IMR-90 (cell line): ENCODE data around the gene FSTL3. TPM values are rescaled to one million over a fixed set of nuclear protein-coding genes. Genes with fewer than 3 reads are reported as not detected.

Source experiments
- ATAC-seq: fragments of 200-7000 bp; cut with Tn5 transposase; 2 replicates; pipeline ENCODE4 v1.9.1; 2020; ENCODE audit warnings: low read depth, mild to moderate bottlenecking, moderate library complexity
- BruUV-seq: library from RNA; stranded (reverse); fragments of 400-500 nt; replicated peaks from 2 replicates; lab custom pipeline; 2021; lab: Mats Ljungman, UMichigan
- CTCF ChIA-PET: fragments of 300-600 bp; formaldehyde crosslinking; extraction: SDS; loops from one replicate; lab custom pipeline; 2021; ENCODE audit warnings: antibody characterized with exemption; lab: Yijun Ruan, JAX
- POLR2A ChIA-PET: fragments of 300-600 bp; sonication (Branson Sonifier 250); formaldehyde crosslinking; loops from one replicate; lab custom pipeline; 2022; ENCODE audit warnings: antibody characterized with exemption; ENCODE audit not compliant: unreplicated experiment; lab: Charles Lee
- DNase-seq: peaks from one replicate; pipeline ENCODE4 v3.0.0; 2013
- H2AFZ ChIP-seq: replicated peaks from 2 replicates; pipeline ENCODE3; 2013; ENCODE audit warnings: low read length, mild to moderate bottlenecking; ENCODE audit not compliant: poor library complexity
- H2AK5ac ChIP-seq: 2 replicates; pipeline ENCODE4 v1.6.1; 2013; ENCODE audit warnings: low read depth, low read length, inconsistent platforms
- H2AK9ac ChIP-seq: replicated peaks from 2 replicates; pipeline ENCODE3; 2013; ENCODE audit warnings: mild to moderate bottlenecking, low read depth, low read length, moderate library complexity; ENCODE audit not compliant: poor library complexity
- H2BK120ac ChIP-seq: 2 replicates; pipeline ENCODE4 v1.6.1; 2013; ENCODE audit warnings: low read depth, low read length, inconsistent platforms
- H2BK15ac ChIP-seq: 3 replicates; pipeline ENCODE4 v1.6.1; 2013; ENCODE audit warnings: low read depth, low read length, inconsistent platforms
- H2BK20ac ChIP-seq: 2 replicates; pipeline ENCODE4 v1.6.1; 2013; ENCODE audit warnings: low read depth, mild to moderate bottlenecking, inconsistent platforms, low read length, moderate library complexity
- H2BK5ac ChIP-seq: 2 replicates; pipeline ENCODE4 v1.6.1; 2013; ENCODE audit warnings: mild to moderate bottlenecking, low read depth, low read length, inconsistent platforms; ENCODE audit not compliant: poor library complexity, severe bottlenecking
- H3K14ac ChIP-seq: replicated peaks from 2 replicates; pipeline ENCODE4 v1.6.1; 2013; ENCODE audit warnings: low read depth, low read length, inconsistent platforms
- H3K18ac ChIP-seq: 2 replicates; pipeline ENCODE4 v1.6.1; 2013; ENCODE audit warnings: low read depth, low read length, control low read depth
- H3K23ac ChIP-seq: 2 replicates; pipeline ENCODE4 v1.6.1; 2013; ENCODE audit warnings: low read depth, low read length, inconsistent platforms
- H3K27ac ChIP-seq: 2 replicates; pipeline ENCODE4 v1.5.1; 2013; ENCODE audit warnings: mild to moderate bottlenecking, control low read depth, low read length; ENCODE audit not compliant: insufficient read depth
- H3K27me3 ChIP-seq: 2 replicates; pipeline ENCODE4 v1.6.1; 2013; ENCODE audit warnings: low read length; ENCODE audit not compliant: control insufficient read depth, insufficient read depth
- H3K36me3 ChIP-seq: 2 replicates; pipeline ENCODE4 v1.6.1; 2013; ENCODE audit warnings: low read length, mixed read lengths; ENCODE audit not compliant: control insufficient read depth, insufficient read depth
- H3K4ac ChIP-seq: 2 replicates; pipeline ENCODE4 v1.6.1; 2013; ENCODE audit warnings: low read depth, low read length, inconsistent platforms
- H3K4me1 ChIP-seq: 2 replicates; pipeline ENCODE4 v1.6.1; 2013; ENCODE audit warnings: low read length, mixed read lengths; ENCODE audit not compliant: control insufficient read depth, insufficient read depth
- H3K4me2 ChIP-seq: 2 replicates; pipeline ENCODE4 v1.6.1; 2013; ENCODE audit warnings: low read depth, mild to moderate bottlenecking, control low read depth, low read length, moderate library complexity
- H3K4me3 ChIP-seq: 2 replicates; pipeline ENCODE4 v1.5.1; 2013; ENCODE audit warnings: low read depth, mild to moderate bottlenecking, control low read depth, low read length, moderate library complexity; ENCODE audit not compliant: insufficient read depth
- H3K56ac ChIP-seq: 2 replicates; pipeline ENCODE4 v1.6.1; 2013; ENCODE audit warnings: low read length, inconsistent platforms; ENCODE audit not compliant: insufficient read depth; ENCODE audit errors: extremely low read depth
- H3K79me1 ChIP-seq, 2 experiments: 2 replicates each; pipeline ENCODE4 v1.6.1; 2013; ENCODE audit warnings: low read length in 2 of 2, inconsistent platforms in 1 of 2, low read depth in 1 of 2
- H3K9ac ChIP-seq: 2 replicates; pipeline ENCODE4 v1.6.1; 2013; ENCODE audit warnings: low read depth, low read length, control low read depth
- H3K9me1 ChIP-seq: 2 replicates; pipeline ENCODE4 v1.6.1; 2013; ENCODE audit warnings: low read length, inconsistent platforms; ENCODE audit not compliant: insufficient read depth
- H3K9me3 ChIP-seq: 2 replicates; pipeline ENCODE4 v1.6.1; 2013; ENCODE audit warnings: low read length; ENCODE audit not compliant: control insufficient read depth, insufficient read depth
- H4K20me1 ChIP-seq: 2 replicates; pipeline ENCODE4 v1.6.1; 2013; ENCODE audit warnings: low read length, inconsistent platforms; ENCODE audit not compliant: insufficient read depth
- H4K5ac ChIP-seq: 2 replicates; pipeline ENCODE4 v1.6.1; 2013; ENCODE audit warnings: mild to moderate bottlenecking, low read depth, low read length, control low read depth
- H4K8ac ChIP-seq, 2 experiments: 2 replicates each; pipeline ENCODE4 v1.6.1; 2013; ENCODE audit warnings: low read depth in 2 of 2, low read length in 2 of 2, control low read depth in 1 of 2, inconsistent platforms in 1 of 2
- H4K91ac ChIP-seq: 2 replicates; pipeline ENCODE4 v1.6.1; 2013; ENCODE audit warnings: low read depth, low read length, inconsistent platforms; ENCODE audit not compliant: insufficient read depth
- CHD1 ChIP-seq: IDR thresholded peaks from 2 replicates; pipeline ENCODE4 v1.6.1; 2012; ENCODE audit warnings: low read depth, low read length, improper control_type of control experiment
- FOS ChIP-seq: fragments of 150-350 bp; IDR thresholded peaks from 2 replicates; pipeline ENCODE4 v1.6.1; 2016; ENCODE audit warnings: low read depth, low read length
- MAFK ChIP-seq: IDR thresholded peaks from 2 replicates; pipeline ENCODE4 v1.6.1; 2012; ENCODE audit warnings: low read depth, low read length, improper control_type of control experiment
- POLR2A ChIP-seq: IDR thresholded peaks from 2 replicates; pipeline ENCODE4 v1.6.1; 2012; ENCODE audit warnings: mild to moderate bottlenecking, low read depth, low read length
- RCOR1 ChIP-seq: IDR thresholded peaks from 2 replicates; pipeline ENCODE4 v1.6.1; 2012; ENCODE audit warnings: mild to moderate bottlenecking, low read length, improper control_type of control experiment; ENCODE audit not compliant: insufficient replicate concordance
- SMC3 ChIP-seq: fragments of 150-350 bp; IDR thresholded peaks from 2 replicates; pipeline ENCODE4 v1.6.1; 2016; ENCODE audit warnings: low read depth, mild to moderate bottlenecking, antibody characterized with exemption, low read length, moderate library complexity
- WGBS, 2 experiments: methylation state at CpG; one replicate each; pipeline versions ENCODE4 v1.1.5 to v1.1.7; 2013; ENCODE audit warnings: missing lambda C conversion rate in 2 of 2; ENCODE audit not compliant: insufficient read length in 1 of 2; ENCODE audit errors: extremely low coverage in 2 of 2; 5-methylcytosine and 5-hydroxymethylcytosine counted together
- dilution Hi-C: fragments of 300-500 bp; cut with HindIII; formaldehyde crosslinking; loops from one replicate; pipeline ENCODE4 v1.14.3; 2018; ENCODE audit warnings: low sequenced_read_pairs; ENCODE audit not compliant: unreplicated experiment
- in situ Hi-C: fragments of 300-500 bp; cut with MboI; formaldehyde crosslinking; loops from 3 replicates; pipeline ENCODE4 v1.14.3; 2019; ENCODE audit warnings: low sequenced_read_pairs, inconsistent platforms, mixed read lengths
- intact Hi-C: fragments of 100-400 bp; cut with micrococcal nuclease; formaldehyde crosslinking; loops from 2 replicates; pipeline ENCODE4 v1.10.0; 2022
- polyA plus RNA-seq, 3 experiments: library from polyadenylated mRNA; depleted of rRNA; stranded (reverse); fragments of >200 nt; gene quantifications; 2 replicates each; pipeline ENCODE4 v1.2.3, GENCODE V29; 2012; ENCODE audit warnings: low replicate concordance in 1 of 3
- total RNA-seq: library from RNA; depleted of rRNA; stranded (reverse); fragments of >200 nt; gene quantifications from 2 replicates; pipeline ENCODE4 v1.2.3, GENCODE V29; 2012

FSTL3 gene
- total and polyA plus RNA-seq, 2 of the 4 experiments (the other 2 are of a cell fraction): 32.3 to 76.9 TPM

GRCh38 chr19:710767-711166 lies 34.6 kb downstream of the FSTL3 start:
- intact Hi-C loops: no loop called here
- CTCF ChIA-PET: no interaction called here
- H3K4me1 ChIP-seq: peaks cover 8% of the 10 kb centered on the region; the same call in 1 of the 2 replicates

More at GRCh38 chr19:710767-711166, 34.6 kb downstream of the FSTL3 start:
- Histone ChIP-seq H3K9me3 (peaks cover 6% of the 10 kb centered on the region), H3K4me3 (no peak overlapping the region), H3K27ac (no peak overlapping the region), H2AK9ac (peak overlapping the region; percentile 72), H3K4ac (no peak overlapping the region), H2AFZ (peak overlapping the region; percentile 23), H2AK5ac (no peak overlapping the region), H3K56ac (no peak overlapping the region), H3K27me3 (no peaks in the 10 kb centered on the region), H2BK120ac (no peak overlapping the region), H3K36me3 (peaks cover 5% of the 10 kb centered on the region; the same call in 1 of the 2 replicates), H3K4me2 (no peak overlapping the region), H3K9me1 (no peaks in the 10 kb centered on the region), H3K23ac (no peak overlapping the region), H4K91ac (no peak overlapping the region), H3K79me1 (no peaks in the 10 kb centered on the region), H2BK5ac (no peak overlapping the region), H4K5ac (no peak overlapping the region), H2BK20ac (no peak overlapping the region), H3K9ac (no peak overlapping the region), H4K20me1 (no peaks in the 10 kb centered on the region; the same call in none of the 2 replicates), H2BK15ac (no peak overlapping the region), H3K14ac (no peak overlapping the region), H4K8ac (no peak overlapping the region), H3K18ac (no peak overlapping the region)
- 83% methylated on average over 2 of the region's 21 CpGs; no CpG with 5 or more reads in 1 of the 2 experiments for WGBS, 2 experiments
- POLR2A ChIA-PET: no interaction called here
- no peak for DNase-seq
- no TSS peak for BruUV-seq
- TF ChIP-seq MAFK: no peak
- no peak for TF ChIP-seq FOS
- TF ChIP-seq CHD1: no peak
- no peak for TF ChIP-seq RCOR1
- TF ChIP-seq POLR2A: no peak
- TF ChIP-seq SMC3: no peak
- in situ Hi-C loops (no loop called here), dilution Hi-C loops (no loop called here)
- ATAC-seq: no peak
